Activated naive CD4-positive, alpha-beta T cell treated with Interleukin-2 at 50 U/mL for 16 hours (primary cell): ENCODE measurements around the gene TNC.

Source experiments
- DNase-seq: peaks from one replicate; pipeline ENCODE4 v3.0.0-alpha.2; 2020

TNC gene

DNA sequence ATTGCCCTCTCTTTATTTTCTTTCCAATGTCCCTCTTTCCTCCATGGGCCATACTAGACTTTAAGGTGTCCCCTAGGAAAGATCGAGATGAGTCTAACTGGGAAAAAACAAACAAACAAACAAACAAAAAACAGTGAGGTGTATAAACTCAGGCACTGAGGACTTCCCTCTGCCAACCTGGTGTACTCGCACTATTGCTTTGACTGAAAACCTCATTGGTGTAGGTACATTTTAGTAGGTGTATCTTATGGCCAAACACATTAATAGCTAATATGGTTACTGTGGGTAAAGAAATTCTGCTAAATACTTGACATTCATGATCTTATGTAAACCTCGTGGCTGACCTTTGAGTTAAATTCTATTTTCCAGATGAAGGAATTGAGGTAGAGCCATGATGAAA is 74.3 kb downstream of the TNC start:
- no peak for DNase-seq

DNA sequence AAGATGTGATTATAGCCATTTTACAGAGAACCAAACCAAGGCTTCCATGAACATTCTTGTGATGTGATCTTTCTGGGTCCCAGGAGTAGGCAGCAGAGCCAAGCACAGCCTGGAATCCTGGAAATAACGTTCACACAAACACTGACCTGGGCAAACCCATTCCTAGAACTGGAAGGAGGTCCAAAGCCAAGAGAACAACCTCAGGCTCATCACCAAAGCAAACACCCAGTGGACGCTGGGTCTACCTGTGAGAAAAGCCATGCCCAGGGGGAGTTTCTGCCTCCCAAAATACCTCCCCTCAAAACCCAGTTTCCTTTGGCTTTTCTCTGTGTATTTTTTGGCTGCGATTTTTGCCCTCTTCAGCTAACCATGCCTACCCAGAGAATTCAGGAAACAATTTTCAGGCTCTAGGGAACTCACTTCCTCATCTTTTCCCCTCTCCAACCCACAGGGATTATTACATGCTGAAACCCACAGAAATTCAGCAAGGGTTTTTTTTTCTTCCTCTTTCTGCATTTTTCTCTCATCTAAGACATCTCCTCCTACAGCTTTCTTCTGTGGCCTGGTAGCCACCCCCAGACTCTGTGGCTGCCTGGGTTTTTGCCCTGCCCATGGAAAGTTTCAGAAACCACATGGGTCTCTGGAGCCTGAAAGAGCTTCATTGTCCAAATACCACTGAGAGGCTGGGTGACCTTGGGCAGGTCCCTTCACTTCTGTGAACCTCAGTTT is 75.0 kb downstream of the TNC start:
- peak; percentile 38 for DNase-seq

DNA sequence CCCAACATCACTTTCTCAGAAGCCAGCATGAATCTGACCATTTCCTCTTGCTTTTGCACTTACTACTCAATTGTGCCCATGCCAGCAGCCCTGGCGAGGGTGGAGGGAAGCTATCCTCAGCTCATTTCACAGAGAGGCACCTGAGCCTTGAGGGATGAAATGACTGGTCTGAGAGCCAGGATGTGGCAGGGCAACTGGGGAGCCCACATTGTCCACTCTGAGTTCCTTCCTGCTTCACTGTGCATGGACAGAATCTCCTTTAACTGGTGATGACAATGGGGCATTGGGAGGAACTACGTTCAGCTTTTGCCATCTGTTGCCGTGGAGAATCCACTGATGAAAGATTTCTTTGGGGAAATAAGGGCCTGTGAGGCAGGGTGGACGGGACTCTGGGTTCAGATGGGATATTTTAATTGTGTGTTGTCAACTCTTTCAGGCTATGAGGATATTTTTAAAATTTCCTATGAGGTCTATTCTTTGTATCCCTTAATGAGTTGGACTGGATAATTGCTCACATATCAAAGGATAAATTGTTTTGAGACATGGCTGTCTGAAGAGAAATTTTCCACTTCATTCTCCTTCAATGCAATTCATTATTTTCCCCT is 78.3 kb downstream of the TNC start:
- DNase-seq: no peak

DNA sequence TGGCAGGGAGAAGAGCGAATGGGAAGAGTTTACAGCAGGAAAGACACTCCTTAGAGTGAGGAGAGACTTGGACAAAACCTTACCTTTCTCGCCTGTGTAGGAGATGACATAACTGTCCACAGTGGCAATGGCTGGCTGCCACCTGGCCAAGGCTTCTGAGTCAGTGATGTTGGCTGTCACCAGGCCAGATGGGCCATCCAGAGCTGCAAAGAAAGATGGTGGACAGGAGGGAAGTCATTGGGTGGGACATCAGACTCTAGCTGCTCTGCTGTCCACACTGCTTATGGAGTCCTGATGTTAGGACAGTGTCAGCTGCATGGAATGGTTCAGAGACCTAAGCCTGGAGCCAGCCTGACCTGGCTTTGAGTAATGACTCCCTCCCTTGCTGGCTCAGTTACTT is 79.8 kb downstream of the TNC start:
- DNase-seq: no peak

DNA sequence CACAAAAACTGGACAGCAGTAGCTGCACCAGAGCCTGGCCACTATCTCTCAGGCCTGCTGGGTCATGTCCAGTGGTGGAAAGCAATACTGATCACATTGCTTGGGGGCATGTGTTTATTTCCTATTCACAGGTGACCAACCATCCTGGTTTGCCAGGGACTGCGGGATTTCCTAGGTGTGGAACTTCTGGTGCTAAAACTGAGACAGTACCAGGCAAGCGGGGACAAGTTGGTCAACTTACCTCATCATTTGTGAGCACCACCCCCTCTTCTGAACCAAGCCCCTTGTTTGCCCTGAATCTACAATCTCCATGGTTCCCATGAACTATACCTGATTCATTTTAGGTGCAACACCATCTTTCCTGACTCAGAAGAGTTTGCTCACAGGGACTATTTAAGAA is 81.3 kb downstream of the TNC start:
- DNase-seq: no peak

DNA sequence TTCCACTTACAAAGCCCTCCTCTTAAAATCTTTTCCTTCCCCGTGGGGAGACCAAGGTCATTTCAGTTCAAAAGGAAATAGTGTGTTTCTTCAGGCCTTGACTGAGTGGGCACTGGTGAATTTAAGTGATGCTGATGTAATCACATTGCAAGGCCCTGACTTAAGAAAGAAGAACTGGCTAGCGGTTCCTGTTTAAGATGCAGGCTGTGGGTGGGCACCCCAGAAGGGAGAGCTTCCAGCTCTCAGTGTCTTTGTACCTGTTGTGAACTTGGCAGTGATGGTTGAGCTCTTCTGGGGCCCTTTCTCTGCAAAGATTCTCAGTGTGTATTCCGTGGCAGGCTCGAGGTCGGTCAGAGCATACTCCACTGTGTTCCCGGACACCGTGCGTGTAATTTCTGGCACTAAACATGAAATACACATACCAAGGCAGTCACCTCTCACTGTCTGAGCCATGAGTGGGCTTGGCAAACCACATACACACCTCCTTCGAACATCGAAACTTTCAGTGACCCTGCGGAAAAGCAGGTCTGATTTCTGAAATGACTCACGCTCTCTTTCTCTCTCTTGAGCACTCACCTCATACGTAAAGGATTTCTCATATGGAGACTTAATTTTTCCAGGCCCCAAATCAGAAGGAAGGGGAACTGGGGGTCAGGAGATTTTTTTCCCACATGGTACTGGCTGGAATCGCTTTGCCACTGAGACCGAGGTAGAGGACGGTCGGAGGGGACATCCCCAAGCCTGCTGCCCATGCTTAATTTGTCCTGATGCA is 81.9 kb downstream of the TNC start:
- DNase-seq: peak; percentile 60

DNA sequence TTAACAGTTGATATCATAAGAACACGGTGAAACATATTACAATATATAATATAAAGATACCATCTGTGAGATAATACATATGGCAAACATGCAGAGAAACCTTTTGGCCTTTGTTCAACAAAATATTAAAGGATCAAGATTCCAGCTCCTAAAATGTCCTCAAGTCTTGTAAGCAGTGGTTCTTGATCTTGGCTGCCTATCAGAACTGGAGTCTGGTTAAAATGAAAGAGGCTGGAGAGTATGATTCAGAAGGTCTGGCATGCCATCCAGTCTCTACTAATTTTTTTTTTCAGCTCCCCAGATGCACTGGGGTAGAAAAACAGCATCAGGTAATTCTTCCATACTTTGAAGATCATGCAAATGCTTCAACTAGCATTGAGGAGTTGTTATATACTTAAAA is 83.2 kb downstream of the TNC start:
- DNase-seq: no peak

DNA sequence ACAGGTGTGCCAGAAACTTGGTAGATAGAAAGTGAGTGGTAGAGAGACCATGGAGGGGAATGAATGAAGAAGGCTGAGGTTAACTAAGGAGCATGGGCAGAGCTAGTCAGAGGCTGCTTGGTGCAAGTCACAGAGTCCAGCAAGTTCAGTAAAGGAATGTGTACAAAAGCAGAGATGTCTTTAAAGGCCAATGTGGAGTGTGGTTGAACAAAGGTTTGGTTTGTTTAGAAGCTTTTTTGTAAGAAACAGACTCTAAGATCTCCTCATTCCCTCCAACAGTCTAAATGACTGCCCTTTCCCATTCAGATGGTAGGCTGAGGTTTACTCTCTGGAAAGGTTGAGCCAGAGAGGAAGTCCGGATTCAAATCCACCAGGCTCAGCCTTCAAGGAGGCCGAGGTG is 84.2 kb downstream of the TNC start:
- no peak for DNase-seq

DNA sequence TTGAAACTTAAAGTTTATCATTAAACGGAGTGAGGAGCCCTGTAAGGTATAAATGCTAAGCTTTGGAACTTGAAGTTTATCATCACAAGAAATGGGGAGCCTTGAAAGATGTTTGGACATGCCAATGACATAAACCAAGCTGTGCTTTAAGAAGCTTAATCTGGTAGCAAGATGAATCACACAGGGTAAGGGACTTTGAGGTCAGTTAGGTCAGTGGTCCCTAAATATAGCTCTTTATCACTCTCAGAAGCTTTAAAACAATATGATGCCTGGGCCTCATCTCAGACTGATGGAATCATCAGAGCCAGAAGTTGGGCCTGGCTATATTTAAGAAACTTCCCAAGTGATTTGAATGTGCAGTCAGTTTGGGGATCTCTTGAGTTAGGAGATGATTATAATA is 85.7 kb downstream of the TNC start:
- no peak for DNase-seq

DNA sequence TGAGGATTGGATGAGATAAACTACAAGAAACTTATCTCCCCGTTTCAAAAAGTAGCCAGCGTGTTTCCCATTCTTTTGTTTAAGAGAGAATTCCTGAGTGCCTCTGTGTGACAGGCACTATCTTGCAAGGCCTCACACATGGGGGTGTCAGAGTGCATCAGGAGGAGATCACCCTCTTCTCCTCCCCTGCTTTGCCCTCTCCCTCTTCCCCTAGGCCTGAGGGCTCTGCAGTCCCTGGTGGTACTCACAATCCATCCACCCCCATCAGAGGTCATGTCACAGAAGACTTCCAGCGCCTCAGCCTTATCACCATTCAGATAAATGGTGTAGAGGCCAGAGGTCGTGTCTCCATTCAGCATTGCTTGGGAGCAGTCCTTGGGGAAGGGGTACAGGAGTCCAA is 88.0 kb downstream of the TNC start:
- DNase-seq: no peak

DNA sequence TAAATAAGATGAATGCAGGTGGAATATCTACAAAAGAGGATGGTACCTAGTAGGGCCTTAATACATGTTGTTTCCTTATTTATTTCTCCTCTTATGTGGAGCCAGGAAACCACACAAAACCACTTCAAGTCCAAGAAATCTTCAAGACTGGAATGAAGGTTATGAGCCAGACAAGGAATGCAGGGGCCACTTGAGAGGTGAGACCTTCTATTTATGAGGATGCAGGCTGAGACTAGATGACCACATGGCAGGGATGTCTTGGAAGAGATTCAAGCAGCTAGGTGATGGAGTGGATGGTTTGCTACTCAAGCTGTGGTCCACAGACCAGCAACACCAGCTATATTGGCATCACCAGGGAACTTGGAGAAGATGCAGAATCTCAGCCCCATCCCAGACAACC is 92.2 kb downstream of the TNC start:
- DNase-seq: no peak

DNA sequence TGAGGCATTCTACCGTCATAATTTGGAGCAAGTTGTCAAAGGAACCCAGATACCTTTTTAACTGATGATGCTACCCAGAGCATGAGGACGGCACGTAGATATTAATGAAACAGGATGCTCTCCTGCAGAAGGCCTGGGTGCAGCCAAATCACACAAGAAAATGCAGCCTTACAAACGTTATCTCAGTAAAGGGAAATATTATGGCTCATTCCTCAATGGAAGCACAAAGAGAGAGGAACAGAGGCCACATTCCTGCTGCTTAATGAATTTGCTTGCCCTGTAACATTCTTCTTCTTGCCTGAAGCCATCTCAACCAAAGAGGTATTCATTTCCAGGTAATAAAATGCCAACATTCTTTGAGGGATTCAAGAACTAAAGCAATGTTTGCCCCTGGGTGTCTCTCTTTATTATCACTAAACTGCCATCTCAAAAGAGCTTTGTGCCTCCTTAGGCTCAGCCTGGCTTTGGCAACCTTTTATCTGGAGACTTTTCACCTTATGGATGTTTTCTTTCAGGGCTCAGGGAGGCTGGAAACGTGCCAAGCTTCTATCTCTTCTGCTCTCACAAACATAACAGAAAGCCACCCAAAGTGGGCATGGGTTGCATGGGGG is 92.9 kb downstream of the TNC start:
- DNase-seq: no peak

DNA sequence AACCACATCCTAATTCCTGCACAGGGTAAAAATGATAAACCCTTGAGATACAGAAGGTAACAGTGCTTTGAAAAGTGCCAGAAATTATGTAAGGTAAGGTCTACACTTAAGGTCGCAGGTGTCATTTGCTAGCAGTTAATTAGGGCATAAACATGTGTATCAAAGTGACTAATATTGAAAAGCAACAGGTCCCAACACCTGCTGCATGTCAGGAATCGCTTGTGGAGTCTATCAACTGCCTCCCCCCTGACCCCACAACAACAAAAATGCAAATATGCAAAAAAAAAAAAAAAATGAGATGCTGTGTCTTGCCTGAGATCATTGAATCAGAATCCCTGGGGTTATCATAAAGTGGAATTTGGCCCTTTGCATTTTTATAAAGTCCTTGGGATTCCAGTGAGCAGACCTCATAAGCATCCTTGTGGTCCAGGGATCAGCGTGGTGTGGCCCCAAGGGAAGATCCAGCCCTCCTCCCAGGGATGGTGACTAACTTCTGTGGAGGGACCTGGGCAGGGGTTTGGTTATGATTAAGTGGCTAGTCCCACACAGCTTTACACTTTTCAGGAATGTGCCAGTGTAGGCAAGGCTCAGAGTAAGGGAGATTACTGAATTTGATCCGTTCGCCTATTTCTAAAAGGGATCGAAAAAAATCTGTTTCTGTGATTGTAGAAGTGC is 95.1 kb downstream of the TNC start:
- no peak for DNase-seq

DNA sequence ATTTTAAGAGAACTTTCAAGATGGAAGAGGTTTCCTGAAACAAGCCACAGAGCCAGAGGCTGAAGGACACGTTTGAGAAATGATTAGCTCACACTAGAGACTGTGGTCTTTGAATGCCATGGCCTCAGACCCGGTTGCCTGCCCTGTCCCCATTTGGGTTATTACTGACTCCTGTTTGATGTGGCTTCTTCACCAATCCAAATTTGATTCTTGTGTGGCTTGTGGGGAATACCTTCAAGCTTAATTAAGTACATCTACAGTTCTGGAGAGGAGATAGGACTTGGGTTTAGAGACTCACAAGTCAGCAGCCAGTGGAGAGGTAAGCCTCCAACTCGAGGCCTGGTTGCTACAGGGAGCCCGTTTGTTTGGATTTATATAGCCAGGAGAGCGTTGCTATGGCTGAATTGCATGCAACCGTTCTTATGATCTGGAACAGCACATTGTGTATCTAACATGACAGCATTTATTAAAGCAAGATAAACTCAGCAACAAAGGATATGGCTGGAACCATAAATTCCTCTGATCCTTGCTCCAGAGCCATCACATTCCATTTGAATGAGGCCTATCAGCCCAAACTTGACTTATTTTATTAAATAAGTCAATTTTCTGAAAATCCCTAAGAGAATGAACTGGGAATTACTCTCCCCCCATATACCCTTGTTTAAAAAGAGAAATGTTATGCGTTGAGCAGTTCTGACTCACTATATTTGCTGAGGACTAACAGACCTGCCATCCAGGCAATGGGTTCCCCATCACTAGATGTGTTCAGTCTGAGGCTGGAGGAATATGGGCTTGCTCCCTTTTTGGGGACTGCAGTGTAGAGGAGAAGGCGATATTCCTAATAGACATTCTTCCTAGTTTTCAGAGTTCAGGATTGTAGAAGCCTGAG is 99.2 kb downstream of the TNC start:
- no peak for DNase-seq

DNA sequence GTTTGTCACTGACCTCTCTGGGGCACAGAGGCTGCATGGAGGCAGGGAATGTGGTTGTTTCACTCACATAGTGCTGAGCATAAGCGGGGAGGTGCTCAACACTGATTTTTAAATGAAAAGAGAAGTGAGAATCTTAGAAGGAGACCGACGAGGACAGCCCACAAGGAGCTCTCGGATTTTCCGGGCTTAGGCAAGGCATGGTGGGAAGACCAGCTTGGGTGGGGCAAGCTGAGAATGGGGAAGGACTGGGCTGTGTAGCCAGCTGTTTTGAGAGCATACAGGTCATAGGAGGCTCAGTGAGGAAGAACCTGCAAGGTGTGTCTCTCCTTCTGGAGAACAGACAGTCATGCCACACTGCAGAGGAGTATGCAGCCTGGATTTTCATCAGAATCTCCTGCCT is 101.6 kb downstream of the TNC start:
- DNase-seq: no peak

DNA sequence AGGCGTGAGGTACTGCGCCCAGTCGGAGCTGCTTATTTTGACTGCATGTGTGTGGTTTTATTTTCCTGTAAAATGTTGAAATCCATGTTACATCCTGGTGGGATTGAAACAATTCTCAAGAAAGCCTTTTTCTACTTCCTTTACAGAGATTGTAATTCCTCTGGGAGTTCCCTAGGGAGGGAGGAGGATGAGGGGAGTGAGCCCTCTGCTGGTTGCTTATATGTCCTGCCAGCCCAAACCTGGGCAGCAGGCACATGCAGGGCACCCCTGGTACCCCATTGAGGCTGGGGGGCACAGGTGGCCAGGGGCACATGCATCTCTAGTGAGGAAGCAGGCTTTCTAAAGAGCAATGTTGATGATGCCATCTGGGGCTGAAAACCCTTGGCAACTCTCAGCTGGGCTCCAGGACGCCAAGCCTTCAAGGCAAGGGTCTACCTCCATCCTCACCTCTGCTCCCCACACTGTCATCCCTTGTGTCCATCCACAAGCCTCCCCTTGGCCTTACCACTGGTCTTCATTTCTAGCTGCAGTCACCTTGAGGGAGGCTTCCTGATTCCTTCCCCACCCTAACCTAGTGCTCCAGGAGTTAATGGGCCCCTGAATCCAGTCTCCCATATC is 102.8 kb downstream of the TNC start:
- DNase-seq: no peak

DNA sequence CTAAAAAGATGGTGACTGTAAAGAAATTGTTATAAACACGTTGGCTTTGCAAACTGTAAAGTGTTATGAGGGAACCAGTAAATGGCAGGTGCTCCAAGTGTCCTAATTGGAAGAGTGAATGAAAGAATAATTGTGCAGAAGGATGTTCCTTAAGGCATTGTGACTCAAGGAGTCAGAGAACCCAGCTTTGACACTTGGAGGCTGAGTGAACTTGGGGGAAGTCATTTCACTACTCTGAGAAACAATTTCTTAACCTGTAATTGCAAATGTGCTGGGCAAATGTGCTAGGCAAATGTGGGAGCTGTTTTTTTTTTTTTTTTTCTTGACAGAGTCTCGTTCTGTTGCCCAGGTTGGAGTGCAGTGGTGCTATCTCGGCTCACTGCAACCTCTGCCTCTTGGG is 103.5 kb downstream of the TNC start:
- no peak for DNase-seq

DNA sequence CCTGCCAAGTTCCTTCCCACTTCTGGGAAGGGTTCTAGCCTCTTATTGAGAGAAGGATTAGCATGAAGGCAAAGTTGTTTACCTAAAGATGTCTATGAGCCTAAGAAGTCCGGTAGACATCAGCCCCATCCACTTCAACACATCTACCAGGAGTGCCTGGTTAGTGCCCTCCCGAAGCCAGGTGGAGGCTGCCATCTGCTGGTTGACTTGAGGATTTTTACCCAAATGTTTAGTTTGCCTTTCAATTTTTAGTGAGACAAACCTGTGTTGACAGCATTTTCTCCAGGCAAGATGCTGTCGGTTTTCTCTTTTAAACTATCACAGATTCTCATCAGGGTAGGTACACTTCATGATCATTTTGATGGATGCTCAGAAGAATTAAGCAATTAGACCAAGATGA is 104.0 kb downstream of the TNC start:
- DNase-seq: peak; percentile 80

DNA sequence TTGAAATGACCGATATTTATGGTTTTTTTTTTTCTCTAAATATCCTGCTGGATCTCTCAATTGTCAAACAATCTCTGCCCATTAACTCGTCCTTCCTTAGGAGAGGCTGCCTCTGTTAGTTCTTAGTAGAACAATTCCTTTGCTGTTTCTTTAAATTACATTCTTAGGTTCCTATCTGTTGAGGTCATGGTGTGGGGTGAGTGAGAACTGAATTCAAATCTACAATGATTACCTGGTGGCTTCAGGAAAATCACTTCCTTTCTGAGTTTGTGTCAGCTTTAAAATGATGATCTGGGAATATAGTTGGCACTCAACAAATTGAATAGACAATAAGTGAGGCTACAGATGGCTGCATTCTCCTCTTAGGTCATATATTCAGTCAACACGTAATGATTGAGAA is 105.5 kb downstream of the TNC start:
- no peak for DNase-seq

DNA sequence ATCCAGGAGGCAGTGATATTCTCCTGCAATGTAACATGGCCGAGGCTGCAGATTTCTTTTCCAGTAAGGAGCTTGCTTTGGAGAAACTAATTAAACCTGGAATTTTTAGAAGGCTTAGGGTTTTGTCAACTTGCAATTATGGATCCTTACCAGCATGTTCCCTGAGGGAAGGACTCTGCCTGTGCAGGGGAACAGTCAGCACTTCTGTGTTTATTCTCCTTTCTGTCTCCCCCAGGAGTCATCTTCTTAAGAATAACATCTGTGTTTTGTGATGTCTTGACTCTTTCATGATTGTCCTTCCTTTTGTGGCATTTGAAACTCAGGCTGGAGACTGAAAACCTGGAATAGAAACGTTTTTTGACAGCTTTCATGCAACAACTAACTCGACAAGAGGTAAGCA is 107.1 kb downstream of the TNC start:
- DNase-seq: no peak

DNA sequence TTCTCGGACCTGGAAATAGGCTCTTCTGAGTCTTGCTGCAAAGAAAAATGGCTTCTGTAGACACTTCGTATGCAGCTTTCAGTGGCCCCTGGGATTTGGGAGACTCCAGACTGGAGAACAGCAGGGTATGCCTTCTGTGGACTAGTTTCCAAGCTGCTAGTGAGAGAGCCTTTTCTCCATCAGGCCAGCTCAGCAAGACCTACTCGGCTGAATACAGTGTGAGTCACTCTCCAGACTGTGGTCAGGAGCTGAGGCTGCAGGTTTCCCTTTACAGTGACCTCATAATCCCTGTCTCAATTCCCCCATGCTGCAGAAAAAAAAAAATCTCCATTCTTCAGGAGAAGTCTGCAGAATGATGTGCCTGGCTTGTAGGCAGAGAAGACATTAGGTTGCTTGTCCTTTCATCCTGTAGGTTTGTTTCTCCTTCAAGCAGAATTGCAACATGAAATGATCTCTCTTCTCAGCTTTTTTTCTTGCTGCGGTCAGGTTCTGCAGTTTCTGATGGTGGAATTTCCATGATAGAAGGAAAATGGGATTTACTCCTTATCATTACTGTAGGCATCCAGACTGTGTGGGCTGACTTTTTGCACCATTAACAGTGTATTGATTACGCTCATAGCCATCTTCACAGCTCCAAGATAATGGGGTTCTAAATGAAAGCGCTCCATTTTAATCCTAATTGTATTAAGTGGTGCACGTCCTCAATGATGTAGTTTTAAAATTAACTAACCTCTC is 109.3 kb downstream of the TNC start:
- DNase-seq: peak; percentile 35
